GM12801 (cell line): ENCODE results near the gene KLHL34.

ENCODE experiments used
- TF ChIP-seq, protein P1 (sequence below): IDR thresholded peaks from one replicate; pipeline ENCODE4 v1.5.1; 2011; ENCODE audit warnings: control low read depth; ENCODE audit not compliant: insufficient read length; ENCODE audit errors: extremely low read depth

KLHL34 gene

DNA sequence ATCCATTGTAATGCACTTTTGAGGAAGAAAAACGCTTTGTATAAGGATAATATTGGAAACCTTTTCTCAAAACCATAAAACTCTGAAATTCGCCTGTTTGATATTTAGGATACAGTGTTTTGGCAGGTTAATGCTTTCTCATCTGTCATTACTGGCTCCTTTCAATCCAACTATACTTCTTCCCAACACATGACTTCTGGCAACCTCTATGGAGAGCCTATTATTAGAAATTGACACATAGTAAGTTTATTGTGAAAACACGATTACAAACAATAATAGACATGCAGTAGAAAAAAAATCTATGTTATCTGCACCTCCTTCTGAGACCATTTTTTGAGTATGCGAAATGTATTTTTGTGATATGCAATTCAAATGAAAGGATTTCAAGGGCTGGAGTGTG lies 4.6 kb upstream of the KLHL34 start:
- TF ChIP-seq, protein P1, sequence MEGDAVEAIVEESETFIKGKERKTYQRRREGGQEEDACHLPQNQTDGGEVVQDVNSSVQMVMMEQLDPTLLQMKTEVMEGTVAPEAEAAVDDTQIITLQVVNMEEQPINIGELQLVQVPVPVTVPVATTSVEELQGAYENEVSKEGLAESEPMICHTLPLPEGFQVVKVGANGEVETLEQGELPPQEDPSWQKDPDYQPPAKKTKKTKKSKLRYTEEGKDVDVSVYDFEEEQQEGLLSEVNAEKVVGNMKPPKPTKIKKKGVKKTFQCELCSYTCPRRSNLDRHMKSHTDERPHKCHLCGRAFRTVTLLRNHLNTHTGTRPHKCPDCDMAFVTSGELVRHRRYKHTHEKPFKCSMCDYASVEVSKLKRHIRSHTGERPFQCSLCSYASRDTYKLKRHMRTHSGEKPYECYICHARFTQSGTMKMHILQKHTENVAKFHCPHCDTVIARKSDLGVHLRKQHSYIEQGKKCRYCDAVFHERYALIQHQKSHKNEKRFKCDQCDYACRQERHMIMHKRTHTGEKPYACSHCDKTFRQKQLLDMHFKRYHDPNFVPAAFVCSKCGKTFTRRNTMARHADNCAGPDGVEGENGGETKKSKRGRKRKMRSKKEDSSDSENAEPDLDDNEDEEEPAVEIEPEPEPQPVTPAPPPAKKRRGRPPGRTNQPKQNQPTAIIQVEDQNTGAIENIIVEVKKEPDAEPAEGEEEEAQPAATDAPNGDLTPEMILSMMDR, result no peak

DNA sequence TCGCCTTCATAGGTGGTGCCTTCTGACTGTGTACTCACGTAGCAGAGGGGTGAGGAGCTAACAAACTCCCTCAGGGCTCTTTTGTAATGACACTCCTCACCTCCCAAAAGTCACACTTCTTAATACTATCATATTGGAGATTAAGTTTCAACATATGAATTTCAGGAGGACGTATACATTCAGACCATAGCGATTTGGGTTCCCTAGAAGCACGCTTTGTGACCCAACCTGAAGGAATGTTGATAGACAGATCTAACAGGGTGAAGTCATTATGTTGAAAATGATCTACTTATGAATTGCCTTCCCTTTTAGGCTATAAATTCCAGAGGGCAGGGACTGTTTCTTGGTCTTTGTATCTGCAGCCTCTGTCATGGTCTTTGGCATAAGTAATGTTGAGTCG lies 3.2 kb upstream of the KLHL34 start:
- TF ChIP-seq, protein P1, result no peak

DNA sequence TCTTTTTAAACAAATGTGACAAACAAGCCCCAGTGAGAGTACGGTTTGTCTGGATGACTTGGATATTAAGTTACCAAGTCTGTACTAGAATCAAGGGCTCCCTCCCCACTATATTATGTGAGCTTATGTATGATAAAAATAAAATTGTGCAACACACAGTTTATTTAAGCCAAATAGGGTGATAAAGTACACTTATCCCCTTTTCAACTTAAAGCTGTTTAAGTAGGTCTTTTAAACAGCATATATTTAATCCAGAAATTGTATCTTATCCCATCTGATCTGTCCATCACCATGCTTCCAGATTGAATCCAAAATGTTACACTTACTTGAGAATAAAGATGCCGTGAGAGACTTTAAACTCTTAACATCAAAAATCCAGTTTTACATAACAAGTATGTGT lies 2.0 kb upstream of the KLHL34 start:
- TF ChIP-seq, protein P1, result no peak

DNA sequence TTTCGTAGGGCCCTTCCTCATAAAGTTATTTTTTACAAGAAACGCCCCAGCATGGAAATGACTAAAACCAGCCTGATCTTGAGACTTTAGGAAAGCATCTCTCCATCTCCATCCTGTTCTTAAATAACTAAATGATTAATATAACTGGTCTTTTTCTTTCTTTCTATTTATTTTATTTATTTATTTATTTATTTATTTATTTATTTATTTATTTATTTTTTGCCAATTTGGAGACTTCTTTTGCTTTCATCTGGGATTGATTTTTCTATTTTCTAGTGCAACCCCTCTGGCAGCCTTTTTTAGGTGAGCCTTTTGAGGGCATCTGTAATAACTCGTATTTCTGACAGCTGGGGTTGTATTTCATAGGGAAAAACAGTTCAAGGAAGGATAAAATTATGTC lies 1.2 kb upstream of the KLHL34 start:
- TF ChIP-seq, protein P1, result no peak

DNA sequence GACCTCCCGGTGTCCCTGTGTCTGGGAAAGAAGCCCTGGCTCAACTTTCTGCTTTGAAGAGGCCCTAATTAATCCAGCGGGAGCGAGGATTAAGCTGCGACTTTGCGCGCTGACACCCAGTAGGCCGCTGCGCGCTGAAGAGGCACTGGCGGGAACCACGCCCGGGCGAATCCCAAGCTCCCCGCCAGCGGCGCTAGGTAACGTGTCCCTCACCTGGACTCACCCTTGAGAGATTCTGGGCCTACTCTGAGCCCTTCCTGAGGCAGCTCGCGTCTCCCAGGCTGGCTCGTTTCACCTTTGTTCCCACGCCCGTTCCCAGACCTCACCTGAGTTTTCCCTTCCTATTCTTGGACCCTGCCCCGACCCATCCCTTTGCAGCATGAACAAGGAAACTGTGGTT lies 616 bp upstream of the KLHL34 start:
- TF ChIP-seq, protein P1, result no peak

DNA sequence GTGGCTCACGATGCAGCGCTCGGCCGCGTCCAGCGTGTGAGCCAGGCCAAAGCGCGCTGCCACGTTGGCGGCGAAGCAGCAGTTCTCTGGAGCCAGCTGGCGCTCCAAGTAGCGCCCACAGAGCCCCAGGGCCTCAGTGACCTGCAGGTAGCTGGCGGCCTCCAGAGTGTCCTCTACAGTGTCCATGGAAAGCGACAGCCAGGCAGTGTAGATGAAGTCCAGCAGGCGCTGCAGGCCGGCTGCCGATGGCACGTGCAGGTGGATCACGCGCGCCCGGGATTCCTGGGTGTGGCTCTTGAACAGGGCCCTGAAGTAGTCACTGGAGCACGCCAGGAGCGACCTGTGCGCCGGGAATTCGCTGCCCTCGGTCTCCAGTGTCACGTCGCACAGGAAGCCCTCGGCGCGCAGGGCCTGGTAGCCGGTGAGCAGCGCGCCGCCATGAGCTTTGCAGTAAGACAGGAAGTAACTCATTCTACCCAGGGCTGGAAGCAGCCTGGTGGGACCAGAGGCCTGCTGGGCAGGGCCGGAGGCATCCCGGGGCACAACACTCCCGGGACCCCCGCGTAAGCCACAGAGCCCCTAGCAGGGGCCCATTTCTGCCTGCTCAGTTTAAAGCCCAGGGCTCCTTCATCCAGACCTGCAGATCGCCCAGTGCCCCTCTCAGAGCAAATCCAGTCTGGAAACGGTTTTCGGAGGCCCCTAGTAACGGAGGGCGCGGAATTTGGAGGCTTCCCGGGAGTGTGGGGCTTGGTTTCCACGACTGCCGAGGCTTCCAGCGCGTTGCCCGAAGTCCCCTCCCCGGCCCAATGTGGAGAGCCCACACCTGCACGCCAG lies 595 bp downstream of the KLHL34 start:
- TF ChIP-seq, protein P1, result no peak

DNA sequence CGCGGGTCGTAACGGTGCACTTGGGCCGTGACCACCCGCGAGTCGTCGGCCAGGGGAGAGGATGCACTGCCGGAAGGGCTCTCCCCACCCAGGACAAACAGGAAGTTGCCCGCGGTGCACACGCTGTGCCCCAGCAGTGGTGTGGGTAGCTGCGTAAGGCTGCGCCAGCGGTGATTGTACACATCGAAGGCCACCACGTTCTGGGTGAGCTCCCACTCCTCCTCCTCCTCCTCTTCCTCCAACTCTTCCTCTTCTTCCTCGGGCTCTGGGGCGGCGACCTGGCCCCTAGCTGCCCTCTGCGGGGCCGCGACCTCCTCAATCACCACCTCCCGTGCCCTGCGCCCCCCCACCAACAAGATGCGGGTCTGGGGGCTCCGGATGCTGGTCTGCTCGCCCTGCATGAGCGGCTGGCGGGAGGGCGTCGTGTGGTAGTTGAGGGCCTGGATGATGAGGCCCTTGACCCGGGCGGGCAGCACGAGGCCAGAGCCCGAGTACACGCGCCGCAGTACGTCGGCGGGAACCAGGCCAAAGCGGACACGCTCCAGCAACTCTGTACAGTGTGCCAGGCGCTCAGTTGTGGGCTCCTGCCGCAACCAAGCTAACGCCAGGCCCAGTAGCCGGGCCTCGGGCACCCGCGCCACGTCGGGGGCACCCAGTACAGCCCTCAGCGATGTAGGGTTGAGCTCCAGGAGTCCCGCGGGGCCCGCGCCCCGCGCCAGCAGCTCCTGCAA lies 1.4 kb downstream of the KLHL34 start:
- TF ChIP-seq, protein P1, result no peak
